ENCODE data around the gene NLN. TPM values are rescaled to one million over a fixed set of nuclear protein-coding genes. Genes with fewer than 3 reads are reported as not detected.

NLN gene
- total and polyA plus RNA-seq, 2 donors (not counting 1 experiment from before 2014, with no cell fraction given) = 1.7 to 6.8 TPM

GRCh38 chr5:65808251-65808741 lies 86.3 kb downstream of the NLN start:
- Histone ChIP-seq H4K20me1 (ENCODE audit: control insufficient read depth, insufficient read depth, low read length, poor library complexity, severe bottlenecking) (no peaks in the 10 kb centered on the region), H3K27ac (ENCODE audit: low read length in 2 of 2) (no peak overlapping the region), H3K4me3 (ENCODE audit: control extremely low read depth in 1 of 5, extremely low read depth in 1 of 5, insufficient read depth in 1 of 5, low read depth in 2 of 5, low read length in 4 of 5) (no peak overlapping the region), H3K36me3 (replicated peaks in 1 of 2; ENCODE audit: control extremely low read depth in 1 of 2, control insufficient read depth in 1 of 2, extremely low read depth in 1 of 2, insufficient read depth in 2 of 2, low read length in 1 of 2) (no peaks in the 10 kb centered on the region), H3K27me3 (replicated peaks in 1 of 4; ENCODE audit: control extremely low read depth in 1 of 4, control insufficient read depth in 3 of 4, insufficient read depth in 4 of 4, low read length in 3 of 4) (no peaks in the 10 kb centered on the region), H3K4me1 (ENCODE audit: control insufficient read depth in 2 of 2, insufficient read depth in 2 of 2, low read length in 2 of 2) (no peaks in the 10 kb centered on the region), H3K9me3 (ENCODE audit: control extremely low read depth in 1 of 3, control insufficient read depth in 2 of 3, insufficient read depth in 1 of 3, low read length in 2 of 3) (peaks cover 0 to 5% (median 0%) of the 10 kb centered on the region in 3 donors), H2AFZ (ENCODE audit: insufficient read depth, low read depth, low read length, poor library complexity, severe bottlenecking) (no peak overlapping the region), H3K4me2 (replicated peaks; ENCODE audit: low read depth, low read length, poor library complexity, severe bottlenecking) (no peak overlapping the region), H3K79me2 (ENCODE audit: control insufficient read depth, insufficient read depth, low read length) (no peaks in the 10 kb centered on the region), H3K9ac (ENCODE audit: low read length) (no peak overlapping the region)
- ChIA-PET POLR2A (no interaction called here), CTCF (no interaction called here)
- peaks cover 3% of the 10 kb centered on the region for H3K4me1 Mint-ChIP-seq
- H3K9me3 Mint-ChIP-seq (ENCODE audit: insufficient read depth) = no peaks in the 10 kb centered on the region
- H3K27ac Mint-ChIP-seq = no peak overlapping the region
- DNase-seq = no peak
- no peak overlapping the region for H3K4me3 Mint-ChIP-seq
- H3K27me3 Mint-ChIP-seq = no peaks in the 10 kb centered on the region
- no peak for ATAC-seq (ENCODE audit: low read depth)
- intact Hi-C loops (cut with micrococcal nuclease) = no loop called here
- TF ChIP-seq CTCF (IDR thresholded peaks at IDR 0.05) (no peak), EZH2 (IDR thresholded peaks at IDR 0.05; ENCODE audit: borderline replicate concordance, insufficient read depth, low read depth, low read length, poor library complexity, severe bottlenecking) (no peak)
- WGBS (ENCODE audit: insufficient coverage) = 83% methylated on average over 2 of the region's 5 CpGs

- H3K27ac Mint-ChIP-seq = no peak overlapping the region
- no peak overlapping the region for H3K27ac ChIP-seq (ENCODE audit: low read length in 2 of 2)
- intact Hi-C loops (cut with micrococcal nuclease) = no loop called here
- H3K9me3 Mint-ChIP-seq (ENCODE audit: insufficient read depth) = no peaks in the 10 kb centered on the region
- H3K9ac ChIP-seq (ENCODE audit: low read length) = no peak overlapping the region
- POLR2A ChIA-PET = no interaction called here
- H3K27me3 Mint-ChIP-seq = no peaks in the 10 kb centered on the region
- no peaks in the 10 kb centered on the region for H4K20me1 ChIP-seq (ENCODE audit: control insufficient read depth, insufficient read depth, low read length, poor library complexity, severe bottlenecking)
- no peaks in the 10 kb centered on the region for H3K79me2 ChIP-seq (ENCODE audit: control insufficient read depth, insufficient read depth, low read length)
- no peak overlapping the region for H3K4me3 ChIP-seq (ENCODE audit: control extremely low read depth in 1 of 5, extremely low read depth in 1 of 5, insufficient read depth in 1 of 5, low read depth in 2 of 5, low read length in 4 of 5)
- H3K36me3 ChIP-seq (replicated peaks in 1 of 2; ENCODE audit: control extremely low read depth in 1 of 2, control insufficient read depth in 1 of 2, extremely low read depth in 1 of 2, insufficient read depth in 2 of 2, low read length in 1 of 2) = no peaks in the 10 kb centered on the region
- H3K4me3 Mint-ChIP-seq = no peak overlapping the region
- peaks cover 3% of the 10 kb centered on the region for H3K4me1 Mint-ChIP-seq
- H3K9me3 ChIP-seq (ENCODE audit: control extremely low read depth in 1 of 3, control insufficient read depth in 2 of 3, insufficient read depth in 1 of 3, low read length in 2 of 3) = peaks cover 0 to under 1% (median 0%) of the 10 kb centered on the region in 3 donors
- H3K4me2 ChIP-seq (replicated peaks; ENCODE audit: low read depth, low read length, poor library complexity, severe bottlenecking) = no peak overlapping the region
- no peaks in the 10 kb centered on the region for H3K27me3 ChIP-seq (replicated peaks in 1 of 4; ENCODE audit: control extremely low read depth in 1 of 4, control insufficient read depth in 3 of 4, insufficient read depth in 4 of 4, low read length in 3 of 4)
- no peak for ATAC-seq (ENCODE audit: low read depth)
- TF ChIP-seq EZH2 (IDR thresholded peaks at IDR 0.05; ENCODE audit: borderline replicate concordance, insufficient read depth, low read depth, low read length, poor library complexity, severe bottlenecking) = no peak
- TF ChIP-seq CTCF (IDR thresholded peaks at IDR 0.05) = no peak
- CTCF ChIA-PET = no interaction called here
- H3K4me1 ChIP-seq (ENCODE audit: control insufficient read depth in 2 of 2, insufficient read depth in 2 of 2, low read length in 2 of 2) = no peaks in the 10 kb centered on the region
- no CpG with 5 or more reads among the region's 1 CpG for WGBS (ENCODE audit: insufficient coverage)
- no peak for DNase-seq
- H2AFZ ChIP-seq (ENCODE audit: insufficient read depth, low read depth, low read length, poor library complexity, severe bottlenecking) = no peak overlapping the region
Observed at GRCh38 chr5:65808818-65809217, 86.8 kb downstream of the NLN start.

Data from B cell (primary cell).